Activated T-helper 17 cell treated with anti-CD3 and anti-CD28 coated beads, Interleukin-2, amount 50 U/mL, for 72 hours (primary cell): ENCODE measurements around the gene STRN3. TPM values are rescaled to one million over a fixed set of nuclear protein-coding genes. Genes with fewer than 3 reads are reported as not detected.
A peak's percentile ranks its signal among the peaks of the same experiment; 100 is the strongest.
"Not testable (repeated sequence)": the region's sequence is repeated elsewhere in the genome, so short reads cannot be mapped to it uniquely, and the experiment has no call there.

ENCODE experiments used
- ATAC-seq: fragments of 150-1000 bp; cut with Tn5 transposase; replicated peaks from 2 replicates; pipeline ENCODE4 v1.10.0; 2021; ENCODE audit warnings: mild to moderate bottlenecking, moderate library complexity
- H3K27ac Mint-ChIP-seq: one replicate; pipeline ENCODE4 v1.8.0; 2022; ENCODE audit warnings: mixed read lengths
- H3K27me3 Mint-ChIP-seq: one replicate; pipeline ENCODE4 v1.8.0; 2022; ENCODE audit warnings: mixed read lengths
- H3K36me3 Mint-ChIP-seq: one replicate; pipeline ENCODE4 v1.8.0; 2022; ENCODE audit warnings: low read depth, mild to moderate bottlenecking, mixed read lengths
- H3K4me1 Mint-ChIP-seq: one replicate; pipeline ENCODE4 v1.8.0; 2022; ENCODE audit warnings: mixed read lengths
- H3K4me3 Mint-ChIP-seq: one replicate; pipeline ENCODE4 v1.8.0; 2022; ENCODE audit warnings: mild to moderate bottlenecking, mixed read lengths
- H3K9me3 Mint-ChIP-seq: one replicate; pipeline ENCODE4 v1.8.0; 2022; ENCODE audit warnings: mixed read lengths
- total RNA-seq, 2 donors: library from RNA; stranded (reverse); gene quantifications; one replicate each; pipeline ENCODE4 v1.2.3, GENCODE V29; 2022

The STRN3 gene, protein sequence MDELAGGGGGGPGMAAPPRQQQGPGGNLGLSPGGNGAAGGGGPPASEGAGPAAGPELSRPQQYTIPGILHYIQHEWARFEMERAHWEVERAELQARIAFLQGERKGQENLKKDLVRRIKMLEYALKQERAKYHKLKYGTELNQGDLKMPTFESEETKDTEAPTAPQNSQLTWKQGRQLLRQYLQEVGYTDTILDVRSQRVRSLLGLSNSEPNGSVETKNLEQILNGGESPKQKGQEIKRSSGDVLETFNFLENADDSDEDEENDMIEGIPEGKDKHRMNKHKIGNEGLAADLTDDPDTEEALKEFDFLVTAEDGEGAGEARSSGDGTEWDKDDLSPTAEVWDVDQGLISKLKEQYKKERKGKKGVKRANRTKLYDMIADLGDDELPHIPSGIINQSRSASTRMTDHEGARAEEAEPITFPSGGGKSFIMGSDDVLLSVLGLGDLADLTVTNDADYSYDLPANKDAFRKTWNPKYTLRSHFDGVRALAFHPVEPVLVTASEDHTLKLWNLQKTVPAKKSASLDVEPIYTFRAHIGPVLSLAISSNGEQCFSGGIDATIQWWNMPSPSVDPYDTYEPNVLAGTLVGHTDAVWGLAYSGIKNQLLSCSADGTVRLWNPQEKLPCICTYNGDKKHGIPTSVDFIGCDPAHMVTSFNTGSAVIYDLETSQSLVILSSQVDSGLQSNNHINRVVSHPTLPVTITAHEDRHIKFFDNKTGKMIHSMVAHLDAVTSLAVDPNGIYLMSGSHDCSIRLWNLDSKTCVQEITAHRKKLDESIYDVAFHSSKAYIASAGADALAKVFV
- 10 to 100 TPM; 18.6 to 31.1 TPM for total RNA-seq

DNA sequence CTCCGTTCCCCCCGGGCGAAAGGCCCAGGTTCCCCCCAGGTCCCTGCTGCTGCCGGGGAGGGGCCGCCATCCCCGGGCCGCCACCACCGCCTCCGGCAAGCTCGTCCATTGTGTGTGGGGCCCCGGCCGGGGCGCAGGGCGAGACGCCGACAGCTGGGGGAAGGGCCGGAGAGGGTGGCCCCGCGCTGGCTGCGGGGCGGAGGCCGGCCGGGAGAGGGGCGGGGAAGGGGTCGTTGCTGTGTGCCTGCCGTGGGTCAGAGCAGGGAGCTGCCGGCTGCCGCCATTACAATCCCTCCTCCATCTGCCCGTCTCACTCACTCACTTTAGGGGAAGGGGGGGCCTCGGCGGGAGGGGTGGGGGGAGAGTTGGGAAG lies at the start of gene STRN3:
Gene STRN3, minus strand, starts transcription at position 303 of the 373 bp plus-strand sequence. Its CDS starts 194 bp downstream, at position 109.
- H3K27me3 Mint-ChIP-seq, result no peaks in the 10 kb centered on the region
- peak within 1 kb of the TSS; percentile 97 for H3K27ac Mint-ChIP-seq
- peaks cover 36% of the 10 kb centered on the region for H3K4me1 Mint-ChIP-seq
- no peaks in the 10 kb centered on the region for H3K9me3 Mint-ChIP-seq
- no peak for ATAC-seq
- peaks cover 34% of the 10 kb centered on the region for H3K36me3 Mint-ChIP-seq
- H3K4me3 Mint-ChIP-seq, result peak within 1 kb of the TSS; percentile 93

- Mint-ChIP-seq H3K9me3 (no peaks in the 10 kb centered on the region), H3K4me1 (no peaks in the 10 kb centered on the region), H3K4me3 (no peak overlapping the region), H3K27ac (no peak overlapping the region), H3K27me3 (no peaks in the 10 kb centered on the region), H3K36me3 (peaks cover 20% of the 10 kb centered on the region)
- ATAC-seq, result no peak
These were observed 49.0 kb upstream of the STRN3 start for GRCh38 chr14:31075144-31075543.

DNA sequence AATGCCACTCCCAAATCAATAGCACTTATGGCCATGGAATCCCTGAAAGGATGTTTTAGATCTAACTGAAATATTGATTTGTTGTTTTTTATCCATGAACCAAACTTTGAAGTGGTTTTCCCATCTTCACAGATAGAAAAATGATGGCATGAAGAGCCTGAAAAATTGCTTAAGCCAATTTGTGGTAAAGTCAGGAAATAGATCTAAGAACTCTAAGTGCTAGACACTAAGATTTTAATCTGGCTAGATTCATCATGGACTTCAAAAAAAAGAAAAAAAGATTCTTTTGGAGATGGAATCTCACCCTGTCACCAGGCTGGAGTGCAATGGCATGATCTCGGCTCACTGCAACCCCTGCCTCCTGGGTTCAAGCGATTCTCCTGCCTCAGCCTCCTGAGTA lies 45.0 kb upstream of the STRN3 start:
- H3K36me3 Mint-ChIP-seq, result peaks cover 37% of the 10 kb centered on the region
- H3K9me3 Mint-ChIP-seq, result no peaks in the 10 kb centered on the region
- no peaks in the 10 kb centered on the region for H3K27me3 Mint-ChIP-seq
- no peak for ATAC-seq
- H3K4me3 Mint-ChIP-seq, result no peak overlapping the region
- no peaks in the 10 kb centered on the region for H3K4me1 Mint-ChIP-seq
- H3K27ac Mint-ChIP-seq, result no peak overlapping the region

- Mint-ChIP-seq H3K27ac (no peak overlapping the region), H3K27me3 (no peaks in the 10 kb centered on the region), H3K4me1 (no peaks in the 10 kb centered on the region), H3K4me3 (no peak overlapping the region), H3K36me3 (peaks cover 38% of the 10 kb centered on the region), H3K9me3 (no peaks in the 10 kb centered on the region)
- no peak for ATAC-seq
These were observed 44.3 kb upstream of the STRN3 start for GRCh38 chr14:31070431-31070830.

DNA sequence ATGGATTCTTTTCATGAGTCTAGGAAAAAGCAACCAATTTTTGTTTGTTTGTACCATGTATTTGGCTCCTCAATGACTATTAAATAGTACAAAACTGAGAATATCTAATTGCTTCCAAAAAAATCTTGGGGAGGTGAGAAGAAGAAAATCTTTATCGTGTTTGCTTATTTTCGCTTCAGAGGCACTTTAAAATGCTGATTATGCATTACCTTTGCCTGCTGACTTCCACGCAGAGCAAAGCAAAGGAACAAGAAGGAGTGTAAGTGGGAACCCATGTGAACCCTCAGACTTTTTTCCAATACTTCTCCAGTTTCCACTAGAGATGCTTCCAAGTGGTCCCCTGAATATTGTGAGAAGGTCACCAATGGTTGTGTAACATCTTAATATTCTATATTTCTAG lies 43.2 kb upstream of the STRN3 start:
- Mint-ChIP-seq H3K27me3 (no peaks in the 10 kb centered on the region), H3K4me1 (no peaks in the 10 kb centered on the region), H3K9me3 (no peaks in the 10 kb centered on the region), H3K4me3 (no peak overlapping the region), H3K36me3 (peaks cover 31% of the 10 kb centered on the region), H3K27ac (no peak overlapping the region)
- ATAC-seq, result no peak

DNA sequence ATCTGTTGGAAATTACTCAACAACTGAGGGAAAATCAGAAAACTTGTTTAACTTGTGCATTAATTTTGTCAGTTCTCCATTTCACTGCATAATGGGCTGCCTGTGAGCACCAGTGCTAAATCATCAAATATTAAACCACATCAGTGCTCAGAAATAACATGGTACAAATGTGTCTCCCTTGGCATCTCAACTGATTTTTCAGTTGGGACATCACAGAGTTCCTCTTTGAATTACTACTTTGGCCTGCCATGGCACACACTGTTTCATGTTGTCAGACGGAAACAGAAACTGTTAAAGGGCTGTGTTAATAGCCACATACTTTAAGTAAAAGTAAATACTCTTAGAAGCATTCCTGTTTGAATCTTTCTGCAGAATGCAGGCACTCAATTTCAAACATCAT lies 42.1 kb upstream of the STRN3 start:
- peaks cover 31% of the 10 kb centered on the region for H3K36me3 Mint-ChIP-seq
- H3K4me3 Mint-ChIP-seq, result no peak overlapping the region

GRCh38 chr14:31062908-31063307 lies 36.7 kb upstream of the STRN3 start:
- H3K27ac Mint-ChIP-seq, H3K27me3 Mint-ChIP-seq, H3K4me3 Mint-ChIP-seq, H3K9me3 Mint-ChIP-seq, ATAC-seq: not testable (repeated sequence)
- H3K4me1 Mint-ChIP-seq, result peaks cover 10% of the 10 kb centered on the region
- H3K36me3 Mint-ChIP-seq, result peaks cover 11% of the 10 kb centered on the region

More for the DNA sequence above, 42.1 kb upstream of the STRN3 start:
- H3K27ac Mint-ChIP-seq, result no peak overlapping the region
- no peaks in the 10 kb centered on the region for H3K27me3 Mint-ChIP-seq
- no peaks in the 10 kb centered on the region for H3K9me3 Mint-ChIP-seq
- H3K4me1 Mint-ChIP-seq, result no peaks in the 10 kb centered on the region
- no peak for ATAC-seq

- no peak overlapping the region for H3K27ac Mint-ChIP-seq
- no peak overlapping the region for H3K4me3 Mint-ChIP-seq
- no peaks in the 10 kb centered on the region for H3K36me3 Mint-ChIP-seq
- H3K27me3 Mint-ChIP-seq, result no peaks in the 10 kb centered on the region
- no peak for ATAC-seq
- no peaks in the 10 kb centered on the region for H3K9me3 Mint-ChIP-seq
- H3K4me1 Mint-ChIP-seq, result peaks cover 10% of the 10 kb centered on the region
These were observed 34.2 kb upstream of the STRN3 start for GRCh38 chr14:31060253-31060875.

DNA sequence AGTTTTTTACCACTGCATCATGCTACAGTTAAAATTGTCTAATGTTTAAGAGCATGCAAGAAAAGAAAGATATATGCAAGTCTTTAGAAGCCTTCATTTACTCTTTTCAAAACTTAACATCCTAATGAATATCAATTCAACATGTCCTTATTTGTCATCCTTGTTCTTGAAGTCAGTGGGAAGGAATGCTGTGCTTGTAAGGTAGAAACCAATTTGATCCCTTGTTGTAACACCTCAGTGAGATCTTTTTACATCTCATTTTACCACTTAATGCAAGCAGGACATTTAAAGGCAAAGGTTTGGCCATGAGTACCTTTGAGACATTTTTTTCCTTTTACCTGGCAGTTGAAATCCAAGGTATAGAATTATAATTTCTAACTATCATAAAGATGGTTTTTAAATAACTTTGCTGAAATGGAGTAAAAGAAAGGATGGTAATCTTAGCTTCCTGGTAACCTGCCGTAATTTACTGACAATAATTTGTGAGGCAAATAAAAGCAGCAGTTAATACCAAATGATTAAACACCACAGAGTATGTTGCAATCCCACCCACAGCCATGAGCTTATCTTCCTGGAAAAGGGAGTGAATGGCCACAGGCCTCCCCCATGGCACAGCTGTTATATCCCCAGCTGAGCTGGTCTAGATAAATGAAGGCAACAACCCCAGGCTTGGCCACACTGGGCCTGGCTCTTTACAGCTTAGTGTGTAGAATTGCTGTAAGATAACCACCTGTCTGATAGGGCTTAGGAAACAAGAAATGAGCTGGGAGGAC lies 33.2 kb upstream of the STRN3 start:
- Mint-ChIP-seq H3K36me3 (no peaks in the 10 kb centered on the region), H3K27me3 (no peaks in the 10 kb centered on the region), H3K4me1 (peaks cover 10% of the 10 kb centered on the region), H3K27ac (peak overlapping the region; percentile 9), H3K4me3 (no peak overlapping the region), H3K9me3 (no peaks in the 10 kb centered on the region)
- no peak for ATAC-seq

GRCh38 chr14:31057701-31058364 lies 31.7 kb upstream of the STRN3 start:
- no peaks in the 10 kb centered on the region for H3K36me3 Mint-ChIP-seq
- H3K4me3 Mint-ChIP-seq, result no peak overlapping the region
- no peaks in the 10 kb centered on the region for H3K27me3 Mint-ChIP-seq
- peaks cover 10% of the 10 kb centered on the region for H3K4me1 Mint-ChIP-seq
- H3K9me3 Mint-ChIP-seq, result no peaks in the 10 kb centered on the region
- no peak for ATAC-seq
- H3K27ac Mint-ChIP-seq, result peak overlapping the region; percentile 9

GRCh38 chr14:31057035-31057434 lies 30.9 kb upstream of the STRN3 start:
- Mint-ChIP-seq H3K4me3 (no peak overlapping the region), H3K9me3 (no peaks in the 10 kb centered on the region), H3K36me3 (no peaks in the 10 kb centered on the region), H3K27me3 (no peaks in the 10 kb centered on the region), H3K4me1 (peaks cover 10% of the 10 kb centered on the region), H3K27ac (no peak overlapping the region)
- ATAC-seq, result no peak

DNA sequence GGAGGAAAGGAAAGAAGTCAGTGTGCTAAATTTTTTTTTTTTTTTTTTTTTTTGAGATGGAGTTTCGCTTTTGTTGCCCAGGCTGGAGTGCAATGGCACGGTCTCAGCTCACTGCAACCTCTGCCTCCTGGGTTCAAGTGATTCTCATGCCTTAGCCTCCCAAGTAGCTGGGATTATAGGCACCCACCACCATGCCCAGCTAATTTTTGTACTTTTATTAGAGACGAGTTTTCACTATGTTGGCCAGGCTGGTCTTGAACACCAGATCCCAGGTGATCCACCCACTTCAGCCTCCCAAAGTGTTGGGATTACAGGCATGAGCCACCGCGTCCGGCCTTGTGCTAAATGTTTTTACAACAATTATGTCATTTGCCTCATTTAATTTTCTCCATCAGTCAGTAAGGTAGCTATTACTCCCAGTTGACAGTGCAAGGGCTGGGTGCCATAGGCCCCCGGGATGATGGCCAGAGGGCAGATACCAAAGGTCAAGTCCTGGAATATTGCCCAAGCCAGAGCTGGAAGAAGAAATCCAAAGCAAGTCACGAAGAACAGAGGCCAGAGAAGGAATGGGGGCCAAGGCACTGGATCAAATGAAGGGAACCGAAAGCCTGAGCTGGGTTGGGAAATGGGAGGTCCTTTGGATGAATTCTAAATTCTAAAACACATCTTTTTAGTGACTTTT lies 26.9 kb upstream of the STRN3 start:
- ATAC-seq, H3K4me3 Mint-ChIP-seq, H3K4me1 Mint-ChIP-seq, H3K27ac Mint-ChIP-seq, H3K27me3 Mint-ChIP-seq, H3K36me3 Mint-ChIP-seq, H3K9me3 Mint-ChIP-seq: not testable (repeated sequence)

DNA sequence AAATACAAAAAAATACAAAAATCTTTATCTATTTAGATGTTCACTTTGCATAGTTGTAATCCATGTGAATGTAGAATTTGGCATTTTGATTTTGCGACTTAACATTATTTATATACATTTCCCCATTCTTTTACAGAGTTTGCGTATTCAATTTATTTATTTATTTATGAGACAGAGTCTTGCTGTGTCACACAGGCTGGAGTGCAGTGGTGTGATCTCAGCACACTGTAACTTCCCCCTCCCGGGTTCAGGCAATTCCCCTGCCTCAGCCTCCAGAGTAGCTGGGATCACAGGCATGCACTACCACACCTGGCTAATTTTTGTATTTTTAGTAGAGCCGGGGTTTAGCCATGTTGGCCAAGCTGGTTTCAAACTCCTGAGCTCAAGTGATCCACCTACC lies 25.3 kb upstream of the STRN3 start:
- Mint-ChIP-seq H3K4me1 (peaks cover 4% of the 10 kb centered on the region), H3K4me3 (no peak overlapping the region), H3K9me3 (no peaks in the 10 kb centered on the region), H3K27ac (no peak overlapping the region), H3K36me3 (no peaks in the 10 kb centered on the region), H3K27me3 (no peaks in the 10 kb centered on the region)
- no peak for ATAC-seq
